Neutrophil (primary cell): ENCODE results near the gene MAP3K14.
A peak's percentile ranks its signal among the peaks of the same experiment; 100 is the strongest.

Source experiments
- H3K27ac ChIP-seq: fragments of 200-600 bp; sonication (generic); 2 replicates; pipeline ENCODE4 v1.5.1; 2016; ENCODE audit warnings: mild to moderate bottlenecking, moderate library complexity
- H3K27me3 ChIP-seq: fragments of 200-600 bp; sonication (generic); 2 replicates; pipeline ENCODE4 v1.6.0; 2016; ENCODE audit warnings: mild to moderate bottlenecking
- H3K36me3 ChIP-seq: fragments of 200-600 bp; sonication (generic); 2 replicates; pipeline ENCODE4 v1.5.1; 2017
- H3K4me1 ChIP-seq, 2 experiments: fragments of 200-600 bp in 1 of 2; sonication (generic) in 1 of 2; 1 replicate in 1 of 2; 2 replicates in 1 of 2; pipeline versions ENCODE4 v1.5.1 to v1.6.1; 2013 to 2016; ENCODE audit warnings: low read depth in 1 of 2, low read length in 1 of 2, mild to moderate bottlenecking in 1 of 2, moderate library complexity in 1 of 2; ENCODE audit not compliant: control insufficient read depth in 1 of 2, insufficient read depth in 1 of 2
- H3K4me3 ChIP-seq, 2 experiments: fragments of 200-600 bp in 1 of 2; sonication (generic) in 1 of 2; 1 replicate in 1 of 2; 2 replicates in 1 of 2; pipeline ENCODE4 v1.5.1; 2013 to 2016; ENCODE audit warnings: low read depth in 1 of 2, low read length in 1 of 2, mild to moderate bottlenecking in 1 of 2, moderate library complexity in 1 of 2
- H3K9me3 ChIP-seq: fragments of 200-600 bp; sonication (generic); 2 replicates; pipeline ENCODE4 v1.5.1; 2016
- CTCF ChIP-seq: fragments of 200-600 bp; sonication (generic); IDR thresholded peaks from 2 replicates; pipeline ENCODE4 v1.5.1; 2016; ENCODE audit warnings: antibody characterized with exemption

The MAP3K14 gene

GRCh38 chr17:45277216-45277849 is 39.5 kb downstream of the MAP3K14 start:
- peaks cover 24% of the 10 kb centered on the region for H3K36me3 ChIP-seq
- no peak overlapping the region for H3K4me3 ChIP-seq
- H3K9me3 ChIP-seq, result no peaks in the 10 kb centered on the region
- no peak overlapping the region for H3K27ac ChIP-seq
- no peaks in the 10 kb centered on the region for H3K4me1 ChIP-seq
- H3K27me3 ChIP-seq, result no peaks in the 10 kb centered on the region
- peak; percentile 83 for TF ChIP-seq CTCF

DNA sequence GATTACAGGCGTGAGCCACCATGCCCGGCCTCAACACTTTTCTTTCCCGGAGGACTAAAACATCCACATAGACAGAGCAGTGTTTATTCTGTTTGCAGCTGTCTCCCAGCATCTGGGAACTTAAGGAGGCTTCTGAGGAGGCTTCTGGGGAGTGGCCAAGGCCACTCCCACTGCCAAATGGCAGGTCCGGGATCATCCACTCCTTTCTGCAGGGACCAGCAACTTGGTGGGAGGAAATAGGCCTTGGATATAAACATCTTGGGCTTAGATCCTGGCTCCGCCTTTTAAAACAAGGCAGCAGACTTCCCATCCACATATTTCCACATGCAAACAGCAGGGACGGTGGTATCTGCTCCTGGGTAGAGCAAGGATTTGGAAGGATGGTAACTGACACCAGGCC is 40.8 kb downstream of the MAP3K14 start:
- no peak for TF ChIP-seq CTCF
- Histone ChIP-seq H3K4me1 (no peaks in the 10 kb centered on the region), H3K4me3 (no peak overlapping the region), H3K27ac (no peak overlapping the region), H3K36me3 (peaks cover 34% of the 10 kb centered on the region), H3K9me3 (no peaks in the 10 kb centered on the region), H3K27me3 (no peaks in the 10 kb centered on the region)

- no peak for TF ChIP-seq CTCF
- Histone ChIP-seq H3K27me3 (no peaks in the 10 kb centered on the region), H3K27ac (no peak overlapping the region), H3K9me3 (no peaks in the 10 kb centered on the region), H3K36me3 (peaks cover 54% of the 10 kb centered on the region), H3K4me1 (no peaks in the 10 kb centered on the region), H3K4me3 (no peak overlapping the region)
Measured at GRCh38 chr17:45274033-45274432, 42.8 kb downstream of the MAP3K14 start.

DNA sequence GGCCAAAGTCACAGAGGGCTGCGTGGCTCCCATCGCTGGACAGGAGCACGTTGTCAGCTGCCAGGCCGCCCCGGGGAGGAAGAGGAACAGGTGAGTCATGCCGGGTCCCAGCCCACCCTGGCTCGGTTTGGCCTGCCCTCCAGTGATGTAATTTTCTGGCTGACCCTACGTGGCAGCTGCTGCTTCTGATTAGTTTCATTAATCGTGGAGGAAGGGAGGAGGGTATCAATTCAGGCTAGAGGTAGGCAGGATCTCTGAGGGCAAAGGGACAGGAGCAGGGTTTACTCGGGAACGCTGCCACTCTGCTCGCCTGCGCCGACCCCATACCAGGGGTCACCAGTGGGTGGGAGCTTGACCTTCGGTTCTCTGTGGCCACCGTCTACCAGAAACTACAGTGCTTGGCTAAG is 43.3 kb downstream of the MAP3K14 start:
- no peak for TF ChIP-seq CTCF
- no peaks in the 10 kb centered on the region for H3K4me1 ChIP-seq
- H3K27me3 ChIP-seq, result no peaks in the 10 kb centered on the region
- no peaks in the 10 kb centered on the region for H3K9me3 ChIP-seq
- no peak overlapping the region for H3K27ac ChIP-seq
- H3K4me3 ChIP-seq, result no peak overlapping the region
- peaks cover 58% of the 10 kb centered on the region for H3K36me3 ChIP-seq

- Histone ChIP-seq H3K9me3 (no peaks in the 10 kb centered on the region), H3K27me3 (no peaks in the 10 kb centered on the region), H3K4me3 (no peak overlapping the region), H3K4me1 (no peaks in the 10 kb centered on the region), H3K36me3 (peaks cover 73% of the 10 kb centered on the region), H3K27ac (no peak overlapping the region)
- no peak for TF ChIP-seq CTCF
Measured at GRCh38 chr17:45271603-45272002, 45.2 kb downstream of the MAP3K14 start.
